Endothelial cell of umbilical vein (primary cell): ENCODE results near the gene COX8C. TPM values are rescaled to one million over a fixed set of nuclear protein-coding genes. Genes with fewer than 3 reads are reported as not detected.

Experiments
- BruUV-seq: library from RNA; stranded (reverse); fragments of 400-500 nt; replicated peaks from 2 replicates; lab custom pipeline; 2021; lab: Mats Ljungman, UMichigan
- CTCF ChIA-PET: fragments of 300-600, 350-600 bp; sonication (Branson Sonifier 250); formaldehyde crosslinking; loops from one replicate; lab custom pipeline; 2021; ENCODE audit warnings: antibody characterized with exemption, inconsistent platforms; lab: Charles Lee
- POLR2A ChIA-PET: fragments of 300-600, 350-600 bp; sonication (Branson Sonifier 250); formaldehyde crosslinking; loops from one replicate; lab custom pipeline; 2021; ENCODE audit warnings: antibody characterized with exemption, inconsistent platforms; lab: Charles Lee
- DNase-seq: peaks from one replicate; pipeline ENCODE4 v3.0.0-alpha.2; 2011; ENCODE audit warnings: low read depth, low spot score
- FAIRE-seq: peaks from 2 replicates; lab custom pipeline; 2011; peaks lifted over from hg19 to GRCh38; lab: Jason Lieb, UNC
- H2AFZ ChIP-seq: 2 replicates; pipeline ENCODE4 v1.6.0; 2012; ENCODE audit warnings: low read depth, low read length, control low read depth, inconsistent platforms
- H3K27ac ChIP-seq: 2 replicates; pipeline ENCODE4 v1.5.1; 2011; ENCODE audit warnings: low read depth, mild to moderate bottlenecking, control low read depth, low read length, moderate library complexity; ENCODE audit not compliant: insufficient read depth
- H3K27me3 ChIP-seq, 2 experiments: 2 replicates each; pipeline versions ENCODE4 v1.6.0 to v1.6.1; 2011; ENCODE audit warnings: low read length in 2 of 2, mixed read lengths in 1 of 2; ENCODE audit not compliant: control insufficient read depth in 2 of 2, insufficient read depth in 2 of 2
- H3K36me3 ChIP-seq, 2 experiments: 2 replicates in 1 of 2; 3 replicates in 1 of 2; pipeline ENCODE4 v1.5.1; 2011; ENCODE audit warnings: low read length in 2 of 2, mild to moderate bottlenecking in 1 of 2, moderate library complexity in 1 of 2; ENCODE audit not compliant: control insufficient read depth in 2 of 2, insufficient read depth in 2 of 2; ENCODE audit errors: extremely low read depth in 1 of 2
- H3K4me1 ChIP-seq: 3 replicates; pipeline ENCODE4 v1.5.1; 2011; ENCODE audit warnings: mild to moderate bottlenecking, low read length; ENCODE audit not compliant: control insufficient read depth, insufficient read depth; ENCODE audit errors: extremely low read depth
- H3K4me2 ChIP-seq: 2 replicates; pipeline ENCODE4 v1.6.1; 2011; ENCODE audit warnings: low read length, control low read depth, mixed read lengths; ENCODE audit not compliant: insufficient read depth
- H3K4me3 ChIP-seq, 3 experiments: fragments of 200-600 bp in 1 of 3; sonication (generic), shearing (Covaris generic) in 1 of 3; replicated peaks in 1 of 3; 2 replicates each; pipeline ENCODE4 v1.5.1; 2011 to 2016; ENCODE audit warnings: control low read depth in 3 of 3, low read length in 3 of 3, mild to moderate bottlenecking in 2 of 3, inconsistent platforms in 1 of 3, low read depth in 1 of 3, moderate library complexity in 1 of 3; ENCODE audit not compliant: insufficient read depth in 1 of 3
- H3K79me2 ChIP-seq: 2 replicates; pipeline ENCODE4 v1.6.0; 2012; ENCODE audit warnings: low read length, inconsistent platforms; ENCODE audit not compliant: control insufficient read depth, insufficient read depth
- H3K9ac ChIP-seq: replicated peaks from 2 replicates; pipeline ENCODE3; 2011; ENCODE audit warnings: low read length, control low read depth; ENCODE audit not compliant: insufficient read depth; ENCODE audit errors: extremely low read depth
- H3K9me1 ChIP-seq: replicated peaks from 3 replicates; pipeline ENCODE4 v1.6.0; 2011; ENCODE audit warnings: mild to moderate bottlenecking, low read length; ENCODE audit not compliant: control insufficient read depth, insufficient read depth; ENCODE audit errors: extremely low read depth
- H3K9me3 ChIP-seq: replicated peaks from 2 replicates; pipeline ENCODE4 v1.5.1; 2012; ENCODE audit warnings: low read length, inconsistent platforms; ENCODE audit not compliant: control insufficient read depth, insufficient read depth
- H4K20me1 ChIP-seq: replicated peaks from 2 replicates; pipeline ENCODE3; 2011; ENCODE audit warnings: mild to moderate bottlenecking, low read length; ENCODE audit not compliant: control insufficient read depth, insufficient read depth; ENCODE audit errors: extremely low read depth
- FOS ChIP-seq: IDR thresholded peaks from 2 replicates; pipeline ENCODE4 v1.6.1; 2011; ENCODE audit warnings: mild to moderate bottlenecking, low read length, moderate library complexity, borderline replicate concordance; ENCODE audit not compliant: insufficient read depth
- JUN ChIP-seq: IDR thresholded peaks from 2 replicates; pipeline ENCODE4 v1.6.1; 2011; ENCODE audit warnings: borderline replicate concordance, low read depth; ENCODE audit not compliant: insufficient read length, insufficient read depth
- POLR2AphosphoS5 ChIP-seq: IDR thresholded peaks from 2 replicates; pipeline ENCODE4 v1.6.1; 2012; ENCODE audit warnings: low read depth, mild to moderate bottlenecking, control low read depth, low read length, moderate library complexity; ENCODE audit not compliant: insufficient read depth
- dilution Hi-C: fragments of 300-500 bp; cut with MboI; formaldehyde crosslinking; loops from one replicate; pipeline ENCODE4 v1.15.0; 2019; ENCODE audit warnings: low sequenced_read_pairs; ENCODE audit not compliant: extremely low pct_ligation_motif_present
- intact Hi-C: fragments of 100-400 bp; cut with micrococcal nuclease; formaldehyde crosslinking; loops from one replicate; pipeline ENCODE4 v1.10.0; 2022
- polyA plus RNA-seq, 4 experiments: library from polyadenylated mRNA; depleted of rRNA in 3 of 4; stranded (reverse) in 3 of 4; unstranded in 1 of 4; fragments of >200 nt; gene quantifications; 2 replicates each; pipeline versions ENCODE4 v1.2.1 to v1.2.3, GENCODE V29; 2011 to 2012; ENCODE audit warnings: missing spikeins in 1 of 4
- total RNA-seq: library from RNA; stranded (reverse); gene quantifications from 2 replicates; pipeline ENCODE4 v1.2.3, GENCODE V29; 2021

COX8C gene
- total and polyA plus RNA-seq, 2 donors (not counting 3 experiments of a cell fraction or from before 2014, with no cell fraction given) = not detected

DNA sequence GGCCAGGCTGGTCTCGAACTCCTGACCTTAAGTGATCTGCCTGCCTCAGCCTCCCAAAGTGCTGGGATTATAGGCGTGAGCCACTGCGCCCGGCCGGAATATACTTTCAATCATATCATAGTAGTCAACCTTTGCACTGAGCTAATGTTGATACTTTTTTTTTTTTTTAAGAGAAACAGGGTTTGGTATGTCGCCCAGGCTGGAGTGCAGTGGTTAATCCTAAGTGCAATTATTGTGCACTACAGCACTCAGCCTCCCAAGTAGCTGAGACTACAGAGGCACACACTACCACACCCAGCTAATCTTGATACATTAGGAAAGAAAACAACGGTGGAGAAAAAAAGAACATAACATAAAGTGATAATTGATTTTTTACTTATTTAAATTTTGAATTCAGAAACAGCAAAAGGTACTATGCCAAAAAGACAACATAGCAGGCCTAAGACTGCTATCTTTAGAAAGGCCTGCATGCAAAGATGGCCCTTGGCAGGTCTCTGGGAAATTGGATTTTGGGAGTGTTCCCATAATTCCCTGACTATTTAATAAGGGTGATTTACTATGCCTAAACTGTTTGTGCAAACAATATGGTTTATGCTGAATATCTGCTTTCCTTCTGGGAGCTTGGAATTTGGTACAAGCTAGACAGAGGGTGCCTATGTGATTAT lies 29.6 kb upstream of the COX8C start:
- peak overlapping the region; percentile 34 for H3K9ac ChIP-seq
- peaks cover 34% of the 10 kb centered on the region for H3K4me1 ChIP-seq
- dilution Hi-C loops (no loop called here), intact Hi-C loops (no loop called here)
- peaks cover 16% of the 10 kb centered on the region for H4K20me1 ChIP-seq
- H2AFZ ChIP-seq = no peak overlapping the region
- no peaks in the 10 kb centered on the region for H3K9me3 ChIP-seq
- H3K79me2 ChIP-seq = peaks cover 87% of the 10 kb centered on the region
- FAIRE-seq (no peak), DNase-seq (no peak)
- no peaks in the 10 kb centered on the region for H3K36me3 ChIP-seq
- no TSS peak for BruUV-seq
- peak overlapping the region; percentile 89 for H3K4me2 ChIP-seq
- CTCF ChIA-PET = interaction anchor here (0.6 to 3.7 kb wide), 9 partner anchors 8 to 81 kb away, joined by 3 to 23 read pairs (median 4); no protein-coding TSS in a partner anchor
- H3K27me3 ChIP-seq = no peaks in the 10 kb centered on the region
- no peaks in the 10 kb centered on the region for H3K9me1 ChIP-seq
- H3K27ac ChIP-seq = peak overlapping the region; percentile 78
- POLR2A ChIA-PET = interaction anchor here (1.3 kb wide), 1 partner anchor 14 kb away, joined by 3 read pairs; no protein-coding TSS in a partner anchor
- H3K4me3 ChIP-seq = peak overlapping the region in 1 of 3 experiments; percentile 55
- no peak for TF ChIP-seq FOS

DNA sequence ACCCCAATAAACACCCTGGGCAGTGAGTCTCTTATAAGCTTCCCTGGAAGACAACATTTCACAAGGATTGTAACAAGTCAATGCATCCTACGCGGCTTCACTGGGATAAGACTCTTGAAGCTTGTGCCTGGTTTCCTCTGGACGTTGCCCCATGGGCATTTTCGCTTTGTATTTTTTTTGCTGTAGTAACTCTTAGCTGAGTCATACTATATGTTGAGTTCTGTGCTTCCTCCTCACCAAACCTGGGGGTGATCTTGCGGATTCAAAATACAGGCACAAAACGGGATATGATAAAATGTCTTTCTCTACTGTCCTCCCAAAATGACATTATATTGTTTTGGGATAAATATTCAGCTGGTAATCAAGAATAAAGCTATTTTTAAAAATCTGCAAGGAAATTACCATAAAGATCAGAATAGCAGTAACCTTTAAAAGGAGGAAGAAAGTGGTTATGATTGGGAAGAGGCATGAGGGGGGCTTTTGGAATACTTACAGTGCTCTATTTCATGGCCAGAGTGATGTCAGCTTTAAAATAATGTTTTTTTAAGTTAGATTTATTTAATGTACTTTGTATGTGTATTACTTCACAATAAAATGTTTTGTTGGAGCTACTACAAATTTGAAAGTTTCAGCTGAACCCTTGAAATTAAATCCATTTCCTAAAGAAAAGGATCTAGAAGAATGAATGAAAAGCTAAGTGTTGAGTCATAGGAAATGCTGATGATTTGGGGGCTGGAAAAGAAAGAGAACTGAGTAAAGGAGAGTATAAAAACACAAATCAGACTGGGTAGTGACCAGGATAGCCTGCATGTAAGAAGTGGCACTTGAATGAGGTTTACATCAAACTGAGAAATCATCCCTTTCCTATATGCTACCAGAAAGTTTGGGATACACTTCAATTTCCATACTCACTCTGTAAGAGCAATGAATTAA lies 28.8 kb upstream of the COX8C start:
- TF ChIP-seq POLR2AphosphoS5 (no peak), FOS (peak; percentile 59), JUN (peak; percentile 50)
- ChIA-PET CTCF (interaction anchor here (0.9 to 3.7 kb wide), 9 partner anchors 8 to 111 kb away, joined by 3 to 23 read pairs (median 4); partner anchors contain the start of gene UBR7), POLR2A (interaction anchor here (1.3 kb wide), 1 partner anchor 13 kb away, joined by 3 read pairs; no protein-coding TSS in a partner anchor)
- Histone ChIP-seq H3K4me3 (peak overlapping the region in 1 of 3 experiments; percentile 55), H2AFZ (no peak overlapping the region), H3K9ac (peak overlapping the region; percentile 34), H3K9me3 (no peaks in the 10 kb centered on the region), H3K9me1 (no peaks in the 10 kb centered on the region), H3K27me3 (no peaks in the 10 kb centered on the region), H3K27ac (peak overlapping the region; percentile 78), H3K36me3 (no peaks in the 10 kb centered on the region), H3K4me2 (peak overlapping the region; percentile 89), H3K4me1 (peaks cover 34% of the 10 kb centered on the region), H4K20me1 (peaks cover 16% of the 10 kb centered on the region), H3K79me2 (peaks cover 87% of the 10 kb centered on the region)
- peak; percentile 77 for DNase-seq
- no TSS peak for BruUV-seq
- intact Hi-C loops (loop anchor here (1.0 kb wide), 2 partner anchors 9 to 13 kb away; no protein-coding TSS in a partner anchor), dilution Hi-C loops (no loop called here)
- peak; percentile 62 for FAIRE-seq
